Spleen (tissue), 11 donors: ENCODE data around the gene PDE1A. TPM values are rescaled to one million over a fixed set of nuclear protein-coding genes. Genes with fewer than 3 reads are reported as not detected.

Experiments used
- DNase-seq: peaks from one replicate; pipeline ENCODE4 v3.0.0-alpha.2; 2020
- H3K27ac ChIP-seq, 8 donors: fragments of 200-600 bp; sonication (generic) in 7 of 8; 1 replicate in 4 of 8; 2 replicates in 4 of 8; pipeline versions ENCODE4 v1.5.0 to v1.8.0; 2016 to 2021; ENCODE audit warnings: inconsistent platforms in 4 of 8, mild to moderate bottlenecking in 4 of 8, moderate library complexity in 1 of 8
- H3K27me3 ChIP-seq, 7 donors: fragments of 200-600 bp; sonication (generic) in 6 of 7; replicated peaks in 1 of 7; 1 replicate in 4 of 7; 2 replicates in 3 of 7; pipeline versions ENCODE4 v1.5.0 to v1.8.0; 2016 to 2021; ENCODE audit warnings: inconsistent platforms in 3 of 7, mild to moderate bottlenecking in 1 of 7
- H3K36me3 ChIP-seq, 6 donors: fragments of 200-600 bp; sonication (generic) in 5 of 6; 1 replicate in 4 of 6; 2 replicates in 2 of 6; pipeline versions ENCODE4 v1.5.0 to v1.8.0; 2016 to 2021; ENCODE audit warnings: inconsistent platforms in 2 of 6
- H3K4me1 ChIP-seq, 6 donors: fragments of 200-600 bp; sonication (generic) in 5 of 6; 1 replicate in 3 of 6; 2 replicates in 3 of 6; pipeline versions ENCODE4 v1.5.0 to v1.8.0; 2016 to 2021; ENCODE audit warnings: inconsistent platforms in 3 of 6
- H3K4me3 ChIP-seq, 8 donors: fragments of 200-600 bp; sonication (generic) in 7 of 8; 1 replicate in 4 of 8; 2 replicates in 4 of 8; pipeline versions ENCODE4 v1.5.0 to v1.8.0; 2016 to 2021; ENCODE audit warnings: inconsistent platforms in 4 of 8, mild to moderate bottlenecking in 4 of 8, moderate library complexity in 2 of 8
- H3K9me3 ChIP-seq, 8 donors: fragments of 200-600 bp; sonication (generic) in 7 of 8; 1 replicate in 4 of 8; 2 replicates in 4 of 8; pipeline versions ENCODE4 v1.5.0 to v1.8.0; 2016 to 2021; ENCODE audit warnings: inconsistent platforms in 4 of 8
- POLR2A ChIP-seq, 3 donors: fragments of 450-650 bp; IDR thresholded peaks; one replicate each; pipeline ENCODE4 v1.5.1; 2017; ENCODE audit warnings: antibody characterized with exemption in 3 of 3, mild to moderate bottlenecking in 1 of 3
- POLR2AphosphoS5 ChIP-seq, 3 donors: sonication (generic); formaldehyde crosslinking; IDR thresholded peaks; one replicate each; pipeline ENCODE4 v1.5.1; 2017; ENCODE audit warnings: antibody characterized with exemption in 3 of 3
- WGBS, 5 donors: extraction: QIAGEN DNeasy Blood & Tissue Kit in 3 of 5; methylation state at CpG; one replicate each; pipeline versions ENCODE4 v1.1.5 to v1.1.7; 2013 to 2018; 5-methylcytosine and 5-hydroxymethylcytosine counted together
- intact Hi-C: fragments of 100-400 bp; cut with DNase I; formaldehyde crosslinking; loops from one replicate; pipeline ENCODE4 v1.15.0; 2023; ENCODE audit warnings: low total_unique reads
- polyA plus RNA-seq, 3 donors: library from polyadenylated mRNA; stranded (reverse); fragments of 200-250 nt; gene quantifications; one replicate each; pipeline ENCODE4 v1.2.1, GENCODE V29; 2013
- total RNA-seq, 7 donors: library from RNA; depleted of rRNA in 3 of 7; stranded (reverse); fragments of >200 nt in 3 of 7; fragmentation: NEBNext Ultra II Directional in 4 of 7; extraction: Animal tissue kit (Norgen Biotek cat#: 25700) in 4 of 7; gene quantifications; one replicate each; pipeline versions ENCODE4 v1.1.0 to v1.2.1, GENCODE V29; 2016 to 2021
- TF ChIP-seq, protein P1 (sequence below), 11 experiments: fragments of 200-600 bp in 7 of 11; fragments of 450-650 bp in 4 of 11; sonication (generic) in 4 of 11; IDR thresholded peaks in 8 of 11; conservative IDR thresholded peaks in 3 of 11; 1 replicate in 7 of 11; 2 replicates in 4 of 11; pipeline versions ENCODE4 v1.4.0 to v1.8.0; 2016 to 2021; ENCODE audit warnings: antibody characterized with exemption in 11 of 11, inconsistent platforms in 4 of 11, mild to moderate bottlenecking in 1 of 11
- donor health status: healthy with polysubstance abuse.
- donor health status: DM: no; HTN: no; CAD: no; lungs with moderate emphysema.
- donor health status: DM: no; HTN: no; CAD: no.
- donor health status: Bipolar disorder and iron deficiency.
- donor health status: healthy.
- donor health status: DM: no; HTN: no; CAD: no.
- donor health status: DM: yes; HTN: yes; CAD: no.

The PDE1A gene
- total and polyA plus RNA-seq, 10 donors: 1.5 to 7.8 (median 2.8) TPM

DNA sequence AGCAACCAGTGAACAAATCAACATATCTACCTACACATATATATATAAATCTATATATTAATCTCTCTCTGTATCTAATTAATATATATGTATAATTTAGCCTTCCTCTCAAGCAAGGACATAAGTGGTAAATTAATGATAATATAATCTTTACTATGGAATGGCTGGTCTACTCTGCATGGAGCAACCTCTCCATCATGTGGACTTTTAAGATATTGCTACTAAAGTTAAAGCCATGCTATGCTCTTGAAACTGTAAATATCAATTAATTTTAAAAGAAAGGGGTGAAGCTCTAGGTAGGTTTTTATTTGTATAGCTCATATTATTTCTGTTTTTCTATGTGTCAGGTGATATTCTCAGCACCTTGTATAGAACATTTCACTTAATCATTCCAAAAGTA, 294.2 kb downstream of the PDE1A start:
- H3K27ac ChIP-seq: no peak overlapping the region
- no peaks in the 10 kb centered on the region for H3K4me1 ChIP-seq
- no peaks in the 10 kb centered on the region for H3K36me3 ChIP-seq
- no peak overlapping the region for H3K4me3 ChIP-seq
- TF ChIP-seq, protein P1, sequence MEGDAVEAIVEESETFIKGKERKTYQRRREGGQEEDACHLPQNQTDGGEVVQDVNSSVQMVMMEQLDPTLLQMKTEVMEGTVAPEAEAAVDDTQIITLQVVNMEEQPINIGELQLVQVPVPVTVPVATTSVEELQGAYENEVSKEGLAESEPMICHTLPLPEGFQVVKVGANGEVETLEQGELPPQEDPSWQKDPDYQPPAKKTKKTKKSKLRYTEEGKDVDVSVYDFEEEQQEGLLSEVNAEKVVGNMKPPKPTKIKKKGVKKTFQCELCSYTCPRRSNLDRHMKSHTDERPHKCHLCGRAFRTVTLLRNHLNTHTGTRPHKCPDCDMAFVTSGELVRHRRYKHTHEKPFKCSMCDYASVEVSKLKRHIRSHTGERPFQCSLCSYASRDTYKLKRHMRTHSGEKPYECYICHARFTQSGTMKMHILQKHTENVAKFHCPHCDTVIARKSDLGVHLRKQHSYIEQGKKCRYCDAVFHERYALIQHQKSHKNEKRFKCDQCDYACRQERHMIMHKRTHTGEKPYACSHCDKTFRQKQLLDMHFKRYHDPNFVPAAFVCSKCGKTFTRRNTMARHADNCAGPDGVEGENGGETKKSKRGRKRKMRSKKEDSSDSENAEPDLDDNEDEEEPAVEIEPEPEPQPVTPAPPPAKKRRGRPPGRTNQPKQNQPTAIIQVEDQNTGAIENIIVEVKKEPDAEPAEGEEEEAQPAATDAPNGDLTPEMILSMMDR (IDR thresholded peaks at IDR 0.05 in 8 of 11, conservative IDR thresholded peaks at IDR 0.05 in 3 of 11): no peak
- TF ChIP-seq POLR2A (IDR thresholded peaks at IDR 0.05) (no peak), POLR2AphosphoS5 (IDR thresholded peaks at IDR 0.05) (no peak)
- H3K9me3 ChIP-seq: no peaks in the 10 kb centered on the region
- DNase-seq: no peak
- no peaks in the 10 kb centered on the region for H3K27me3 ChIP-seq
- intact Hi-C loops: no loop called here

DNA sequence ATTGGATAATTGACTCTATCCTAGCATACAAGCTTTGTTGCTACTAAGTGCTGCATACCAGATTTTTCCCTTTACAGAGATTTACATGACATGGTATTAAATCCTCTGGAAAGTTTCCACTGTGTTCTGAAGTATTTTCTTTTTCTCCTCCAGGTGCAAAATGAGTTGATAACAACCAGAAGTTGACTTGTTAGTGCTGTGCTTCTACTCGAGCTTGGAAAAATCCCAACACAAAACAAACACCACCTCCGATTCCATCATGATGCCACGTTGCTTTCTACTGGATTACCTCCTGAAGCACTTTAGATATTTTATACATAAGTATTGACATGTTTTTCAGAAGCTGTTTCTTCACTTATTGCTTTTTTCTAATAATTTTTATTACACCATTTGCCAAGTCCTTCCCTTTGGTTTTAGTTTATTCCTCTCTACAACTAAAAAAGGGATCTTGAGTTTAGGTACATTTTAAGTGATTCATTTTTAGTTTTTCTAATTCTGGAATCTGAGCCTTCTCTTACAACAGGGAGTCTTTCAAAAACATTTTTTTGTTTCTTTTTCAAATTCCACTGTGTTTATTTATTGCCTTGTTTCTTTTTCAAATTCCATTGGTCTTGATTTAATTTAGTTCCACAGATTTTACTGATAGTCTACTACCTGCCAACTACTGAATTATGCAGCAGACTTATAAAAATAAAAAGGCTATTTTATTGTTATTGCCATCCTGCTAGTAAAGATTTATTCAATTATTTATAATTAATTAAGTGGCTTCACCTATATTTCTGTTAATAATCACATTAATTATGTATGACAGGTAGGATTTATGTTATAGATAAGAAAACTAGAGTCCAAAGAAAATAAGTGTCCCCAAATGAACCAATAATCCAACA, 297.8 kb downstream of the PDE1A start:
- 54 to 90% (median 73%) methylated on average over 3 of the region's 3 CpGs for WGBS, 5 donors

DNA sequence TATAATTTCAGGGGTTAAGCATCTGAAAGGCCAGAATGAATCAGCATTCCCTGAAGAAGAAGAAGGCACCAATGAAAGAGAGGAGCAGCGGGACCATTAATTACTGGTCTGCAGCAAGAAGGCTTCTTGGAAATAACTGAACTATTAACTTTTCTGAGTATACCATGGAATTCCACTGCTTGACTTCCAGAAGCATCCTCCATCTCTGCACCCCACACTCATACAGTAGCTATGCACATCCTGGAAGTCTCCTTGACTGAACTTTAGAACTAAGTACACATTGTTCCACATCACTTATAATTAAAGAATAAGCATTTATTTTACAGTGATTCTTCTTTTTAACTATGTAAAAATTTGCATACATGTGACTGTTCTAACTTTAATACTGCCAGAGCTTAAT, 309.6 kb downstream of the PDE1A start:
- Histone ChIP-seq H3K27me3 (no peaks in the 10 kb centered on the region), H3K4me3 (no peak overlapping the region), H3K4me1 (no peaks in the 10 kb centered on the region), H3K36me3 (no peaks in the 10 kb centered on the region), H3K9me3 (no peaks in the 10 kb centered on the region), H3K27ac (no peak overlapping the region)
- no peak for DNase-seq
- TF ChIP-seq POLR2A (IDR thresholded peaks at IDR 0.05) (no peak), POLR2AphosphoS5 (IDR thresholded peaks at IDR 0.05) (no peak)
- TF ChIP-seq, protein P1 (IDR thresholded peaks at IDR 0.05 in 8 of 11, conservative IDR thresholded peaks at IDR 0.05 in 3 of 11): no peak
- intact Hi-C loops: no loop called here
- WGBS, 5 donors: 85 to 100% (median 91%) methylated on average over 1 of the region's 1 CpG

More for the DNA sequence above, 297.8 kb downstream of the PDE1A start:
- no peak overlapping the region for H3K27ac ChIP-seq
- H3K36me3 ChIP-seq: no peaks in the 10 kb centered on the region
- no peak for DNase-seq
- H3K27me3 ChIP-seq: no peaks in the 10 kb centered on the region
- TF ChIP-seq POLR2AphosphoS5 (IDR thresholded peaks at IDR 0.05): no peak
- TF ChIP-seq, protein P1 (IDR thresholded peaks at IDR 0.05 in 8 of 11, conservative IDR thresholded peaks at IDR 0.05 in 3 of 11): no peak
- H3K9me3 ChIP-seq: peaks cover 0 to 6% (median under 1%) of the 10 kb centered on the region in 8 donors
- no peaks in the 10 kb centered on the region for H3K4me1 ChIP-seq
- H3K4me3 ChIP-seq: no peak overlapping the region
- intact Hi-C loops: no loop called here

DNA sequence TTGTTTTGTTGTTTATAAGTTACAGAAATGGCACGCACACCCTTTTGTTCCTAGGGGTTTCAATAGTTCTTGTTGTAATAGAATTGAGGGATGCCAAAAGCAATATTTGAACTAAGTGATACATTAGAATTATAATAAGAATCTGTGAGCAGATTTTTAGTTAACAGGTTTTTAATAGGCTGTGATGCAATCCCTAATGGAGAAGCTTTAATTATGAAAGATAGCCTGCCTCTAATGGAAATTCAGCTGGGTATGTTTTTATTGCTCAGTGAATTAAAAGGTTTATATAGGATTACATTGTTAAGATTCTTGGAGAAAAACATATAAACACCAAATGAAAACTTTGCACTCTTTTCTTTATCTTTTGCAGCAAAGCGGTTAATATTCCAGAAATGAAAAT, 310.1 kb downstream of the PDE1A start:
- Histone ChIP-seq H3K27ac (no peak overlapping the region), H3K4me3 (no peak overlapping the region), H3K27me3 (peaks cover 0 to 4% (median 0%) of the 10 kb centered on the region in 7 donors), H3K36me3 (no peaks in the 10 kb centered on the region), H3K9me3 (no peaks in the 10 kb centered on the region), H3K4me1 (no peaks in the 10 kb centered on the region)
- DNase-seq: no peak
- TF ChIP-seq POLR2A (IDR thresholded peaks at IDR 0.05) (no peak), POLR2AphosphoS5 (IDR thresholded peaks at IDR 0.05) (no peak)
- TF ChIP-seq, protein P1 (IDR thresholded peaks at IDR 0.05 in 8 of 11, conservative IDR thresholded peaks at IDR 0.05 in 3 of 11): no peak
- WGBS, 5 donors: 94 to 97% (median 94%) methylated on average over 2 of the region's 2 CpGs
- intact Hi-C loops: no loop called here
